Ramos (cell line): Measurements from ENCODE around the gene NFKBIA.
"Not testable (repeated sequence)": the region's sequence is repeated elsewhere in the genome, so short reads cannot be mapped to it uniquely, and the experiment has no call there.

Source experiments
- in situ Hi-C: fragments of 300-500 bp; cut with MboI; formaldehyde crosslinking; loops from one replicate; pipeline ENCODE4 v1.14.3; 2022; ENCODE audit warnings: low sequenced_read_pairs; ENCODE audit not compliant: unreplicated experiment

NFKBIA gene

DNA sequence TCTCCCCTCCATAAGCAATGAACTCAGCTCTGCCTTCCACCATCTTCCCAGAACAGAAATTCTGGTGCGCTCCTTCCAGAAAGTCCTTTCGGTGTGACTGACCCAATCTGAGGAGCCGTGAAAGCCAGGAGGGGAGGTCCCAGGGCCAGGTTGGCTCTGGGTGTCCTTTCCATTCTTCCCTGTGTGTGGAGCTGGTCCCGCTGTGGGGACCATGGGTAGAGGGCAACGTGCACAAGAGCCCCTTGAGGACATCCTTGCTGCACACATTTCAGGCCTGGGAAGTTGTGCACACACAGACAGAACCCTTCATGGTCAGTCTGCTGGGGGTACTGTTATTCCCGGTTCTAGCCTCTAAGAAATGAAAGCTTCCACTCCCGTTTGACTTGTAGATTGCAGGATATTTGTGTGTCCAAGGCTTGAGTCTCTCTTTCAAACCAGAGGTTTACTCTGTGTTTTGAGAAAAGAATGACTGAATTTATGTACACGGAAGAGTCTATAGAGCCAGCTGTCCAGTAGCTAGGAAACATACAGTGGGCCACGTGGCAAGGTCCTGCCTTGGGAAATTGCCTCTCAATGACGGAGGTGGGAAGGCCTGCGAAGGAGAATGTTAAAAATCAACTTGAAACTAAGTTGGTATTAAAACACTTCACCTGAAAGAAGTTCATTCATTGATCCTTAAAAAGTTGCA lies 10.1 kb downstream of the NFKBIA start:
- in situ Hi-C loops = no loop called here

DNA sequence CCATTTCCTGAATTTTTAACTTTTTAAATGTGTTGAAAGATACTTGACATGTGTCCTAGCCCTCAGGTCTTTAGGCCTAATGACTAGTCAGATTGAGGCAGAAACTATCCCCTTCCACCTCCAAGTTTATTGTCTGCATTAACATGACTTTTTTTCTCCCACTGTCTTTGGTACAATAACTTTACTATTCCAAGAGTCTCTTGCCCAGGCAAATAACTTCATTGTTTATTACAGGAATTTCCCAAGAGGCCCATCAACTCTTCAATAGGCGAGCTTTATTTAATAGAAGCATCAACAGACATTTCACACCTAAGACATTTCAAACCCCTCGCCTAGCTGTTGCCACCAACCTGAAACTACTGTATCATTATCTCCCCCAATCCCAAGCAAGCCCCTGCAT lies 10.7 kb downstream of the NFKBIA start:
- in situ Hi-C loops = no loop called here

DNA sequence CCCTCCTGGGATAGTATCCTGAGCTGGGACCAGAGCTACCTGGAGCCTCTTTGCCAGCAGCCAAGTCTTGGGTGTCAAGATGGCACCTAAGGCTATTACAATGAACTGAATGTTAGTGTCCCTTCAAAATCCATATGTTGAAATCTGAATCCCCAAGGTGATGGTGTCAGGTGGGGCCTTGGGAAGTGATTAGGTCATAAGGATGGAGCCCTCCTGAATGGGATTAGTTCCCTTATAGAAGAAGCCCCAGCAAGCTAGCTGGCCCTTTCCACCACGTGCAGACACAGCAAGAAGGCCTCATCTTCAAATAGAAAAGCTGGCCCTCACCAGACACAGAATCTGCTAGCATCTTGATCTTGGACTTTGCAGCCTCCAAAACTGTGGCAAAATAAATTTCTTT lies 12.4 kb downstream of the NFKBIA start:
- in situ Hi-C loops = no loop called here

DNA sequence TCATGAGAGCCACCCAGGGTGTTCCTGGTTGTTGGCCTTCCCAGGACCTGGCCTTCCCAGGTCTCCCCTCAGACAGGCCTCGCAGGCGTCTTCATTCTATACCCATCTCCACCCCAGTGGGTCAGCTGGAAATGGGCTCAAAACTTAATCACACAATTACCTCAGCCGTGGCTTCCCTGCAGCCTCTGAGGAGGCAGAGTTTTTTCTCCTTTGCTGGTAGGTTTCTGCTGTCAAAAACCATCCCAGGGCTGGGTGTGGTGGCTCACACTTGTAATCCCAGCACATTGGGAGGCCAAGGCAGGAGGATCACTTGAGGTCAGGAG lies 13.2 kb downstream of the NFKBIA start:
- in situ Hi-C loops = no loop called here

DNA sequence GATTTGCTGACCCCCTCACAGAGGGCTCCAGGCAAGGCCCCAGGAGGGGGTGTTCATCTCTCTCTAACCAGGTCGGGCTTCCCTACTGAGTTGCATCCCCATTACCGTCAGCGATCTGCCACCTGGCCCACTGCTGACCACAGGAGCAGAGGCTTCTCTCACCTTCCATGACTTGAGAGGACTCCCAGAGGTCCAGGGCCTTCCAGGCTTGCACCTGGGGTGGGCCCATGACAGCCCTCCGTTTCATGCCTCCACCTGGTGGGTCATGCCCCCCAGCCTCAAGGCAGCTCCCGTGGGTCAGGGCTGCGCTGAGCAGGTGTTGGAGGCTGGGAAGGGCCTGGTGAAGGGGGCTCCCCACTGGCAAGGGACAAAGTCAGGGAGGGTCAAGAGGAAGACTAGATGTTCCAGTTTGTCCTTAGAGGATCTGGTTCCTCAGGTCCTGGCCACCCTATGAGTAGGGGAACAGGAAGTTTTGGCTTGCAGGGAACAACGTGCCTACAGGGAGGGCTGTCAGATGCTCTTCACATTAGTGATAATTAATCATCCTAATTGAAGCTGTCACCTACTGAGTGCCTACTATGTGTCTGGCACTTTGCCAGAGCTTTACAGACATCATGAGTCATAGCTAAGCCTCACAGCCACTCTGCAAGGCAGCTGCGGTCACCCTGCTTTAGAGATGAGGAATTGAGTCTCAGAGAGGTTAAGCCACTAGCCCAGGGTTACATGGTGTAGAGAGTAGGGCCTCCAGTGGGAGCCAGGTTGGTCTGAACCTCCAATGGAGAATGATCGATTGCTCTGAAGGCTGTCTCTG lies 13.8 kb downstream of the NFKBIA start:
- in situ Hi-C loops = no loop called here

DNA sequence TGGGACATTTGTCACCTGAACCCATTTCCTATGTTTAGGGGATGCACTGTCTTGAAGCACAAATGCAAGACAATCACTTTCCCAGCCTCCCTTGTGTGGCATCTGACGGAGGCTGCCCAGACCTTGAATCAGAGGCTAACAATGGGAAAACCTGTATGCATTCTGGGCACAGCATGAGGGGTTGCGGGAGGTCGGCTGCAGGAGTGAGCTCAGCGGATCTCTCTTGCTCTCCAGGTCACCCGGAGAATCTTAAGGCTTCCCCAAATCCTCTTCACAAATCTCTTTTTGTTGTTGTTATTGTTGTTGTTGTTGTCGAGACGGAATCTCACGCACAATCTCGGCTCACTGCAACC lies 15.3 kb downstream of the NFKBIA start:
- in situ Hi-C loops = no loop called here

DNA sequence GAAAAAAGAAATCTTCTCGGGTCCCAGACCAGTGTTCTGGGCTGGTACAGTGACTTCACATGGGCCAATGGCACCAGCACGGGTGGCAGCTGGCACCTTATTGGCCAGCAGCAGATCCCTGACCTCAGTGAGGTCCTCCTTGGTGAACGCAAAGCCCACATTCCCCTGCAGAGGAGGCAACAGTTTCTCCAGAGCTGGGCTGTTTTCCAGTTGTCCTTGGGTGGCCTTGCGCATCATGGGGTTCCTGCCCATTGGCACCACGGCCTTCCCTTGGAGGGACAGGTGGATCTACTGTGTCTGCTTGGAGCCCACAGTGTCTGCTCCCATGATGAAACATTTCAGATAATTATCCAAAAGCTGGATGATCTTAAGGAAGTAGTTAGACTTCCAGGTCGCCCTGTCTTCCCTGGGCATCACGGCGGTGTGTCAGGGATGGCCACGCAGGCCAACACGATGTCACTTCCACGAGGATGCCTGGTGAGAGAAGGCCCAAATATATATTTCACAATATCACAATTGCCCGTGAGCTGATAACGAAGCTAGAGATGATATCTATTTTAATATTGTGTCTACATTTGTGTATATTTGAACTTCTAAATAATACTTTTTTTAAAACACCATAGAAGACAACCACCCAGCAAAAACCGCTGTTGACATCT lies 15.8 kb downstream of the NFKBIA start:
- in situ Hi-C loops = no loop called here

DNA sequence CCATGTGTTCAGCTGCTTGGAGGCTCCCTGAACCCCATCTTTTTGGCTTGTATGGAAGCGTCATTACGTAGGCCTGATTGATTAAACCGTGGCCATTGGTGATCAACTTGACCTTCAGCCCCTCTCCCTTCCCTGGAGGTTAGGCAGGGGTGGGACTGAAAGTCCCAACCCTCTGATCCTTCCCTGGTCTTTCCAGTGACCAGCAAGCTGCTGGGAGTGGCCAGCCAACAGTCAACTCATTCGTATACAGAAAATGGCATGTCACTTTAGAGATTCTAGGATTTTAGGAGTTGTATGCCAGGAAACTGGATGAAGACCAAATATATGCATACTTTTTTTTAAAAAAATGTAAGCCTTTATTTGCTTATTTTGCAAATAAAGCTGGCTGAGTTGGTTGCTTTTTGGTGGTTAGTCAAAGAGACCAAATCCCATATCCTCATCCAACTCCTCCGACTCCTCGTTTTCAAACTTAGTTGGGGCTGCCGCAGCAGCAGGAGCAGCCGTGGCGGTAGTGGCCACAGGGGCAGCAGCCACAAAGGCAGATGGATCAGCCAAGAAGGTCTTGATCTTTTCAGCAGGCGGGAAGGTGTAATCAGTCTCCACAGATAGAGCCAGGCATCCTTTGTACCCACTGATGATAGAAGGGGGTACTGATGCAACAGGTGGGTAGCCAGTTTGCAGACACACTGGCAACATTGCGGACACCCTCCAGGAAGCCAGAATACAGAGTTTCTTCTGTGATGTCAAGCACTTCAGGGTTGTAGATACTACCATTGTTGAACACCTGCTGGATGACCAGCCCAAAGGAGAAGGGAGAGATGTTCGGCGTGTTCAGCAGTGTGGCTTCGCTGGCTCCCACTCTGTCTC lies 16.6 kb downstream of the NFKBIA start:
- in situ Hi-C loops = no loop called here

DNA sequence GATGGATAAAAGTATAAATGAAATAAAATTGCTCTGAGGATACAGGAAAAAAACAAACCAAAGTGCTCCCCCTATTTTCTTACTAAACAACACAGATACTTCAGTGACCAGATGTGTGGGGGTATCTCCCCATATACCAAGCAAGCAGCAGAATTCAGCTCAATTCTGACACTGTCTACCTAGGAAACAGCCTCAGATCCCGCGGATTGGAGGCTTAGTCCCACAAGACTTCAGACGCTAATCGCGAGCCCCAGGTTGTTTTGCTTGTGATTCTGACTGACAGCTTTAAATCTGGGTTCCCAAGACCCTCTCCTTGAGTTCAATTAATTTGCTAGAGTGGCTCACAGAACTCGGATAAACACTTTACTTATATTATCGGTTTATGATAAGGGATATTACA lies 17.3 kb downstream of the NFKBIA start:
- in situ Hi-C loops = no loop called here

DNA sequence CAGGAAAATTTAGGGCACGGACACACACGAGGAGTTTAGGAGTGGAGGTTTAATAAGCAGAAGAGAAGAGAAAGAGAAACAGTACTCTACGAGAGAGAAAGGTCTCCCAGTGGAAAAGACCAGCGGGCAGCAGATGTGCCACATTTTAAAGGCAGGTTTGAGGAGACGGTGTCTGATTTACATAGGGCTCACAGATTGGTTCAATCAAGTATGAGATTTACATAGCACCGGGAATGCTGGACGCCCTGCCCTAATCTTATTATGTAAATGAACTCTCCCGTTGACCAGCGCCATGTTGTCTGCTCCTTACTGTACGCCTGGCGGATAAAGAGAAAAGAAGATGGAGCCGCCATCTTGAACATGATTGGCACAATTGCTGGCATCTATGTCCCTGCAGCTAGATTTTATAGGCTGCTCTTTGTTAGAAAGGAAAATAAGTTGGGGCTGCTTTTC lies 17.9 kb downstream of the NFKBIA start:
- in situ Hi-C loops = no loop called here

DNA sequence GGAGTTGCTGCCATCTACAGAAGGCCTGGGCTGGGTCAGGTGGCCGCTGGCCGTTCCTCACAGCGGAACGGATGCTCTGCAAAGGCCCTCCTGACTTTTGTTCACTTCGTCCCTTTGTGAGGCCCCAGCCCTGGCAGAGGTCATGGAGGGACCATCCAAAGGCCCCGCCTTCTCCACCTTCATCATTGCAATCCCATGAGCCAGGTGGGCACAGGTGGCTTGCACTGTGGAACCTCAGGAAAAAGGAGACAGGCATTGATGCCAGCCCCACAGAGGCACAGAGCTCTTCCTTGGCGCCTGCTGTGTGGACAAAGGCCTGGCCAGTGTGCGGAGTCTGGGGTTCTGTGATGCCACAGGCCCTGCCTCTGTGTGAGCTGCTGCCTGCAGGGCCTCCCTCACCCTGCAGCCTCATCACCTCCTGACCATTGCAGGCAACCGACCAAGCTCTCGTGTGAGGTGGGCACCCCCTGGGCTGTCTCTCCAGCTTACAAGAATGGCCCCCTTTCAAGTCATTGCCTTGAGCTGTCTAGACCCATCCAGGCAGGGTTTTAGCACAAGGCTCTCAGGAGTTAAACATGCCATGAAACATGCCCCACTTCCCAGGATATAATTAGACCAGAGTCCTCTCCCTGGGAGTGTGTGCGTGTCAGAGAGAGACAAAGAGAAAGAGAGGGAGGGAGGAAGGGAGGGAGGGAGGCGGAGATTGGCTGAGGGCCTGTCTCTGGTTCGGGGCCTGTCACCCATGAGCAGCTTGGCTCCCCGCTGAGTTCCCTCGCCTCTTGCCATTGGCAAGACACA lies 19.3 kb downstream of the NFKBIA start:
- in situ Hi-C loops = no loop called here

DNA sequence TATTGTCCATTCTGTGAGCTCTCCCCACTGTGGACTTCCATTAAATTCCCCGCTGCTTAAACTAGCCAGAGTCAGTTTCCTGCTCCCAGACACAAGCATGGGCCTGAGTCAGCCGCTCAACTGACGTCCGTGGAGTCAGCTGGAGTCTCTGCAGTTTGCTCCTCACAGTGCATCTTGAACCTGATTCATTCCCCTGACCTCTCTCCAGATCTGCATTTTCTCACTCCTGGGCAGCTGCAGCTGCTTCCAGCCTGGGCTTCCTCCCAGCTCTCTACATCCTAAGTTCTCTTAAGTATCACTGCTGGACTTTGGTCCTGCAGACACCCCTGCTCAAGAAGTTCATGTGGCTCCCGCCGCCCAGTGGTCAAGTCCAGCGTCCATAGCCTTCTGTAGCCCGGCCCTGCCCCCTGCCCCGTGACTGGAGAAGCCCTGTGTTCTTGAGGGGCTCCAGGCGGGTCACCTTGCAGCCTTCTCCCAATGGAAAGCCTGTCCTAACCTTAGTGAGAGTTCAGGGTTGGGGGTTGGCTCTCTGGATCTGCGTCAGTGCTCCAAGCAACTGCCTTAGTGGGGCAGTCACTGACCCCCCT lies 20.0 kb downstream of the NFKBIA start:
- in situ Hi-C loops = no loop called here

DNA sequence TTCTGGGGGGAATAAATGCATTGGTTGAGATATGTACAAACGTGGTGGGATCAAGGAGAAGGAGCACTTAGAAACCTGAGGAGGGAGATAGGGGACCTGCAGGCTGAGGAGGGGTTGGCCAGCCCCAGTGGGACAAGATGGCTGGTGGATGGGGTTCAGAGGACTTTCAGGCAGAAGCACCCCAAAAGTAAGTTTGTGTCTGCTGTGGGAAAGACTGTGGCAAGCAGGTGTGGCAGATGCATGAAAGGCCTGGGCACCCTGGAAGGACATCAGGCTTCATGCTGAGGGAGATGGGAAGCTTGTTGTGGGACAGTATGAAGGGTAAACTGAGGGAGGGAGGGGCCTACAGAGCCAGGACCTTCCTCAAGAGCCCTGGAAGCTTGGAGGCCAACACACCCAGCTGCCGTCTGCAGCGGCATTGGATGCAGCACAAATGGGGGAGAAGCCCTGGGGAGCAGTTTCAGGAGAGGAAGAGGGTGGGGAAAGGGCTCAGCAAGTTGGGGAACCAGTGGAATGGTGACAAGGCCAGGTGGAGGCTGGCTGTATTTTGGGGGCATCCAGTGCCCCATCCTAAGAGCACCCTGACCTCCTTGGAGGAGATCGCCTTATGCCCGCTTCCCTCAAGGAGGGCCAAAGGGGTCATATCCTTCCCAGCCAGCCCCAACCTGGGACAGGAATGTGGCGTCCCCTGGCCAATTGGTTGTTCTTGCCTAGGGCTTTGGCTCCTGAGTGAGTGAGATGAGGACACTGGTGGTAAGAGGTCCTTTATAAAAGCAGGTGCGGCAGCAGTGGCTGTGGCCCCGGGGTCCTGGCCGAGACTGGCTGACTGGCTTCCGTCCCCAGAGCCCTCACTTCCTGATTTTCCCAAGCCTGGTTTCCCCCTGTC lies 20.7 kb downstream of the NFKBIA start:
- in situ Hi-C loops = no loop called here

DNA sequence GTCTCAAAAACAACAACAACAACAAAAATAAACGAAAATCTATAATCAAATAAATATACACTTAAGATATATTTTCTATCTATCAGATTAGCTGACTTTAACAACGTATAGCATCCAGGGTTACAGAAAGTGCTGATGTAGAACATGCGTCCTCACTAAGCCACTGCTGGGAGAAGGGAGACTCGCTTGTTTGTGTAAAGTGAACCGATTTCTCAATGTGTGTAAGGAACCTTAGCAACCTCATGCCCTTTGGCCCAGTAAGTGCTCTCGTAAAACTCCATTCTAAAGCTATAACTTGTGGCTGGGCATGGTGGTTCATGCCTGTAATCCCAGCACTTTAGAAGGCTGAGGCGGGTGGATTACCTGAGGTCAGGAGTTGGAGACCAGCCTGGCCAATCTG lies 23.8 kb downstream of the NFKBIA start:
- in situ Hi-C loops = no loop called here

DNA sequence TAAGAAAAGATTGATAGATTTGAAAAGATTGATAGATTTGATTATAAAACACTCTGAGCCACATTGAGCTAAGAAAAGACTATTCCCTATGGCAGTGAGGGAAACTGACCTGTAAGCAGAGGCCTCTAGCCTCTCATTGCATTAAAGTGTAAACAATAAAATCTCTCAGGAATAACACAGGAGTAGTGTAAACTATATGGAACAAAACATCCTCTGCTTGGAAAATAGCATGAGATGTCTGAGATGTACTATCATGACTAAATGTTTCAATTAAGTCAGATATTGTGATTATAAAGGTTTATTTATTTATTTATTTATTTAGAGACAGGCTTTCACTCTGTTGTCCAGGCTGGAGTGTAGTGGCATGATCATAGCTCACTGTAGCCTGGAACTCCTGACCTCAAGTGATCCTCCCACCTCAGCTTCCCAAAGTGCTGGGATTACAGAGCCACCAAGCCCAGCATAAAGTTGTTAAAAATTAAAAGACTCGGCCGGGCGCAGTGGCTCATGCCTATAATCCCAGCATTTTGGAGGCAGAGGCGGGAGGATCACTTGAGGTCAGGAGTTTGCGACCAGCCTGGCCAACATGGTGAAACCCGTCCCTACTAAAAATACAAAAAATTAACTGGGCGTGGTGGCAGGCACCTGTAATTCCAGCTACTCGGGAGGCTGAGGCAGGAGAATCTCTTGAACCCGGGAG lies 25.2 kb downstream of the NFKBIA start:
- in situ Hi-C loops = not testable (repeated sequence)

DNA sequence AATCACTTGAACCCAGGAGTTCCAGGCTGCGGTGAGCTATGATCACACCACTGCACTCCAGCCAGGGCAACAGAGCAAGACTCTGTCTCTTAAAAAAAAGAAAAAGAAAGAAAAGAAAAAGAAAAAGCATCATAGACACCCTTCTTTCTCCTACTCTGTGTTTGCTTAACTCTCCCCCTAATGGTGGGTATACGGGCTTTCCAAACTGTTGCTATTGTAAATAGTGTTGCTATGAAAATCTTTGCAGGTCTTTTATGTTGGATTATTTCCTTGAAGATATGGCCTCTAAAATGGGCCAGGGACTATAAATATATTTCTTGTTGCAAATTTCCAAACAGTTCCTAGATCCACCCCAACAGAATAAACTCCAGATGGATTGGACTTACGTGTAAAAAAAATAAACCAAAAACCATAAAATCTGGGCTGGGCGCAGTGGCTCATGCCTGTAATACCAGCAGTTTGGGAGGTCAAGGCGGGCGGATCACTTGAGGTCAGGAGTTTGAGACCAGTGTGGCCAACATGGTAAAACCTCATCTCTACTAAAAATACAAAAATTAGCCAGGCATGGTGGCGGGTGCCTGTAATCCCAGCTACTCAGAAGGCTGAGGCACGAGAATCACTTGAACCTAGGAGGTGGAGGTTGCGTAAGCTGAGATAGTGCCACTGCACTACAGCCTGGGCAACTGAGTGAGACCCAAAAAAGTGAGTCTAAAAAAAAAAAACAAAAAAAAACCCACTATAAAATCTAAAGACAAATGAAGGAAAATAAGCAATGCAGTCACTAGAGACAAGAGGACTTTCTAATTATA lies 25.9 kb downstream of the NFKBIA start:
- in situ Hi-C loops = no loop called here

DNA sequence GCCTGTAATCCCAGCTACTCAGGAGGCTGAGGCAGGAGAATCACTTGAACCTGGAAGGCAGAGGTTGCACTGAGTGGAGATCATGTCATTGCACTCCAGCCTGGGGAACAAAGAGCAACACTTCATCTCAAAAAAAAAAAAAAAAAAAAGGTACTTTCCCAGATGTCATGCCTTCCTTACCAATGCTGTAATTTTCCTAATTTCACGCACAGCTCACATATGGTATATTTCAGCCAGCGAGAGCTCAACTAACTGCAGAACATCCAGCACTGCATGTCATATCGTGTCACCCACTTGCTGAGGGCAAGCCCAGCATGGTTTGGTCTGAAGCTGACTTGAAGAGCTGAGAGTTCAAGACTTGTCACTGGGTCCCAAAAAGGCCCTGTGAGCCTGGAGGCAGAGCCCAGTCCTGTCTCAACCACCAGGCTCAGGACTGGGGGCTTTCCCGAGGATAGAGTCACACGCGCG lies 29.0 kb downstream of the NFKBIA start:
- in situ Hi-C loops = no loop called here
